Erythroblast (primary cell): Measurements from ENCODE around the gene RNF213.

Experiments used
- GATA1 ChIP-seq: IDR thresholded peaks from 2 replicates; pipeline ENCODE4 v1.6.1; 2011; ENCODE audit warnings: low read depth, mild to moderate bottlenecking, control low read depth, low read length, moderate library complexity
- POLR2A ChIP-seq: IDR thresholded peaks from 2 replicates; pipeline ENCODE4 v1.6.1; 2011; ENCODE audit warnings: mild to moderate bottlenecking, low read length

DNA sequence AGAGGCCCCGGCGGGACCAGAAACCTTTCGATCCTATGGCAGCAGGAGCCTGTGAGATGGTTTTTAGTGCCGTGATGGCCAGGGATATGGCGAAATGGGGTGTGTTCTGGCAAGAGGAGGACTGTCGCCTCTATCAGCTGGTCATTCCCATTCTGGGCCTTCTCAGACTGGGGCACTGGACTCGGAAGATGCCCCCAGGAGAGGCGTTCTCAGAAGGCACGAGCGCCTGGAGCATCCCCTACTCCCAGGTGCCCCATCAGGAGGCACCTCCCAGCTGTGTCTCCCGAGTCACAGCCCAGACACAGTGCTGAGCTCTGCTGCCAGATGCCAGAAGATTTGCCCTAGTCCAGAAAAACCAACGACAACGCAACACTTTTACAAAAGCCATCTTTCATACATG, 99.7 kb downstream of the RNF213 start:
- TF ChIP-seq POLR2A, result no peak
- TF ChIP-seq GATA1, result no peak
